GM23338 (cell line): Measurements from ENCODE around the gene RPH3AL. TPM values are rescaled to one million over a fixed set of nuclear protein-coding genes. Genes with fewer than 3 reads are reported as not detected.

Experiments used
- ATAC-seq: fragments of 200-7000 bp; cut with Tn5 transposase; 3 replicates; pipeline ENCODE4 v1.9.1; 2020
- DNase-seq: peaks from one replicate; pipeline ENCODE4 v3.0.0-alpha.2; 2015; ENCODE audit warnings: low spot score
- H2AFZ ChIP-seq: fragments of 200-600 bp; sonication (generic); 2 replicates; pipeline ENCODE4 v1.8.0; 2016; ENCODE audit warnings: antibody characterized with exemption, mild to moderate bottlenecking, moderate library complexity
- H3F3A ChIP-seq: fragments of 200-600 bp; sonication (generic); replicated peaks from 2 replicates; pipeline ENCODE4 v1.8.0; 2017; ENCODE audit warnings: antibody characterized with exemption, mixed run types, low read depth
- H3K27ac ChIP-seq: fragments of 200-600 bp; sonication (generic); 2 replicates; pipeline ENCODE4 v1.6.1; 2016; ENCODE audit warnings: low read depth
- H3K27me3 ChIP-seq: fragments of 200-600 bp; sonication (generic); 2 replicates; pipeline ENCODE4 v1.8.0; 2016; ENCODE audit warnings: mild to moderate bottlenecking, mixed run types, moderate library complexity; ENCODE audit not compliant: insufficient read depth
- H3K36me3 ChIP-seq: fragments of 200-600 bp; sonication (generic); 2 replicates; pipeline ENCODE4 v1.8.0; 2016; ENCODE audit warnings: mild to moderate bottlenecking; ENCODE audit not compliant: insufficient read depth
- H3K4me1 ChIP-seq: fragments of 200-600 bp; sonication (generic); 2 replicates; pipeline ENCODE4 v1.8.0; 2016; ENCODE audit warnings: mild to moderate bottlenecking, moderate library complexity; ENCODE audit not compliant: insufficient read depth
- H3K4me2 ChIP-seq: fragments of 200-600 bp; sonication (generic); 2 replicates; pipeline ENCODE4 v1.7.1; 2017; ENCODE audit warnings: mixed run types
- H3K4me3 ChIP-seq: fragments of 200-600 bp; sonication (generic); 2 replicates; pipeline ENCODE4 v1.6.1; 2016; ENCODE audit warnings: mixed run types
- H3K79me2 ChIP-seq: fragments of 200-600 bp; sonication (generic); replicated peaks from 2 replicates; pipeline ENCODE4 v1.8.0; 2017; ENCODE audit warnings: mild to moderate bottlenecking; ENCODE audit not compliant: insufficient read depth
- H3K9me2 ChIP-seq: fragments of 200-600 bp; sonication (generic); 2 replicates; pipeline ENCODE4 v1.8.0; 2017; ENCODE audit not compliant: insufficient read depth
- H4K20me1 ChIP-seq: fragments of 200-600 bp; sonication (generic); replicated peaks from 2 replicates; pipeline ENCODE4 v1.8.0; 2017; ENCODE audit warnings: mild to moderate bottlenecking; ENCODE audit not compliant: insufficient read depth
- H3K27ac Mint-ChIP-seq: 2 replicates; pipeline ENCODE4 v1.8.0; 2020; ENCODE audit warnings: inconsistent platforms, mild to moderate bottlenecking, moderate library complexity, mixed read lengths
- H3K27me3 Mint-ChIP-seq: 3 replicates; pipeline ENCODE4 v1.8.0; 2022; ENCODE audit warnings: low read depth, mild to moderate bottlenecking, moderate library complexity, mixed read lengths, inconsistent platforms; ENCODE audit not compliant: insufficient read depth, poor library complexity
- H3K36me3 Mint-ChIP-seq: 3 replicates; pipeline ENCODE4 v1.8.0; 2021; ENCODE audit warnings: low read depth, mild to moderate bottlenecking, inconsistent platforms, moderate library complexity, mixed read lengths
- H3K4me1 Mint-ChIP-seq: 3 replicates; pipeline ENCODE4 v1.8.0; 2020; ENCODE audit warnings: mild to moderate bottlenecking, inconsistent platforms, mixed read lengths
- H3K4me3 Mint-ChIP-seq: 3 replicates; pipeline ENCODE4 v1.8.0; 2021; ENCODE audit warnings: moderate library complexity, mild to moderate bottlenecking, inconsistent platforms, mixed read lengths
- H3K9me3 Mint-ChIP-seq: 3 replicates; pipeline ENCODE4 v1.8.0; 2020; ENCODE audit warnings: moderate library complexity, mild to moderate bottlenecking, inconsistent platforms, mixed read lengths
- EZH2phosphoT487 ChIP-seq: fragments of 200-600 bp; sonication (generic); IDR thresholded peaks from one replicate; pipeline ENCODE4 v1.8.1; 2018; ENCODE audit warnings: antibody characterized with exemption; ENCODE audit not compliant: unreplicated experiment
- NANOG ChIP-seq: IDR thresholded peaks from 2 replicates; pipeline ENCODE4 v1.6.1; 2016; ENCODE audit warnings: antibody characterized with exemption, borderline replicate concordance
- REST ChIP-seq: IDR thresholded peaks from one replicate; pipeline ENCODE4 v1.6.1; 2018; ENCODE audit warnings: antibody characterized with exemption; ENCODE audit not compliant: unreplicated experiment
- STAT1 ChIP-seq: IDR thresholded peaks from one replicate; pipeline ENCODE4 v1.6.1; 2016; ENCODE audit warnings: antibody characterized with exemption; ENCODE audit not compliant: unreplicated experiment
- ZNF331 ChIP-seq: fragments of 250-450 bp; sonication (Bioruptor Pico); IDR thresholded peaks from 2 replicates; pipeline ENCODE4 v1.5.0; 2020; ENCODE audit warnings: low read depth, mild to moderate bottlenecking, moderate library complexity
- polyA plus RNA-seq: library from polyadenylated mRNA; unstranded; fragments of >200 nt; fragmentation: Nextera tagmentation; extraction: Ambion mirVana; gene quantifications from 2 replicates; pipeline ENCODE4 v1.2.1, GENCODE V29; 2016
- total RNA-seq: library from RNA; depleted of rRNA; stranded (reverse); fragments of >200 nt; shearing (Covaris generic); gene quantifications from 2 replicates; pipeline ENCODE4 v1.2.3, GENCODE V29; 2014
- TF ChIP-seq, protein P1 (sequence below), 2 experiments: fragments of 200-600 bp in 1 of 2; sonication (generic) in 1 of 2; conservative IDR thresholded peaks; 2 replicates each; pipeline versions ENCODE4 v1.5.1 to v1.6.1; 2016 to 2017; ENCODE audit warnings: antibody characterized with exemption in 2 of 2, low read depth in 2 of 2, mild to moderate bottlenecking in 2 of 2, moderate library complexity in 1 of 2
- TF ChIP-seq, protein P2 (sequence below): fragments of 250-450 bp; sonication (Bioruptor Pico); IDR thresholded peaks from 2 replicates; pipeline ENCODE4 v1.5.0; 2020; ENCODE audit warnings: mild to moderate bottlenecking, moderate library complexity

The RPH3AL gene
- total and polyA plus RNA-seq, 2 experiments from 2014 or later = 2.7 to 6.3 TPM

- Histone ChIP-seq H2AFZ (no peak overlapping the region), H4K20me1 (no peaks in the 10 kb centered on the region), H3K36me3 (no peaks in the 10 kb centered on the region), H3K79me2 (no peaks in the 10 kb centered on the region), H3K27me3 (no peaks in the 10 kb centered on the region), H3K4me3 (no peak overlapping the region), H3K4me1 (no peaks in the 10 kb centered on the region), H3K27ac (no peak overlapping the region), H3K9me2 (no peaks in the 10 kb centered on the region), H3F3A (no peaks in the 10 kb centered on the region), H3K4me2 (no peak overlapping the region)
- DNase-seq = no peak
- no peak overlapping the region for H3K27ac Mint-ChIP-seq
- no peak for ATAC-seq
- H3K27me3 Mint-ChIP-seq = no peaks in the 10 kb centered on the region
- no peak overlapping the region for H3K4me3 Mint-ChIP-seq
- no peaks in the 10 kb centered on the region for H3K9me3 Mint-ChIP-seq
- no peaks in the 10 kb centered on the region; the same call in 2 of the 3 replicates for H3K36me3 Mint-ChIP-seq
- peaks cover 8% of the 10 kb centered on the region; the same call in 2 of the 3 replicates for H3K4me1 Mint-ChIP-seq
- TF ChIP-seq ZNF331 (CRISPR knock-in tag) = no peak
- TF ChIP-seq EZH2phosphoT487 = no peak
These were observed 6.4 kb downstream of the RPH3AL start for GRCh38 chr17:345992-346785.

DNA sequence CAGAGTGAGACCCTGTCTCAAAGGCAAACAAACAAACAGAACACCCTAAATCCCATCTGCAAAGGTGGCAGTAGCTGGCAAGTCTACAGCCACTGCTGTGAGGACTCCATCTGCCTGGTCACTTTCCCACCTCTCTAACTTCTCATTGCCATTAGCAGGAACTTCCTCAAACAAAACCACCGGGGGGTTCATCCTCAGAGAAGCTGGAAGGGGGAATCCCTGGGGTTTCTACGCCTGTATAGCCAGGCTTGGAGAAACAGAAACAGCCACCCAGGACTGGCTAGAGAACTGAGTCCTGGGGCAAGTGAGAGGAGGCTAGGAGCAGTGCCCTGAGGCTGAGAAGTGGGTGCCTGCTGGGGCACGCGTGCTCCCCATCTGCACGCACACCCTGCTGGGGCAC lies 7.3 kb downstream of the RPH3AL start:
- ATAC-seq (no peak), DNase-seq (no peak)
- no peak overlapping the region for H3K27ac Mint-ChIP-seq
- no peak overlapping the region for H3K27ac ChIP-seq
- H3K4me2 ChIP-seq = no peak overlapping the region
- H3K9me3 Mint-ChIP-seq = no peaks in the 10 kb centered on the region
- H3K9me2 ChIP-seq = no peaks in the 10 kb centered on the region
- H3F3A ChIP-seq = no peaks in the 10 kb centered on the region
- peaks cover 4% of the 10 kb centered on the region; the same call in 2 of the 3 replicates for H3K4me1 Mint-ChIP-seq
- H3K4me3 ChIP-seq = no peak overlapping the region
- TF ChIP-seq, protein P1, sequence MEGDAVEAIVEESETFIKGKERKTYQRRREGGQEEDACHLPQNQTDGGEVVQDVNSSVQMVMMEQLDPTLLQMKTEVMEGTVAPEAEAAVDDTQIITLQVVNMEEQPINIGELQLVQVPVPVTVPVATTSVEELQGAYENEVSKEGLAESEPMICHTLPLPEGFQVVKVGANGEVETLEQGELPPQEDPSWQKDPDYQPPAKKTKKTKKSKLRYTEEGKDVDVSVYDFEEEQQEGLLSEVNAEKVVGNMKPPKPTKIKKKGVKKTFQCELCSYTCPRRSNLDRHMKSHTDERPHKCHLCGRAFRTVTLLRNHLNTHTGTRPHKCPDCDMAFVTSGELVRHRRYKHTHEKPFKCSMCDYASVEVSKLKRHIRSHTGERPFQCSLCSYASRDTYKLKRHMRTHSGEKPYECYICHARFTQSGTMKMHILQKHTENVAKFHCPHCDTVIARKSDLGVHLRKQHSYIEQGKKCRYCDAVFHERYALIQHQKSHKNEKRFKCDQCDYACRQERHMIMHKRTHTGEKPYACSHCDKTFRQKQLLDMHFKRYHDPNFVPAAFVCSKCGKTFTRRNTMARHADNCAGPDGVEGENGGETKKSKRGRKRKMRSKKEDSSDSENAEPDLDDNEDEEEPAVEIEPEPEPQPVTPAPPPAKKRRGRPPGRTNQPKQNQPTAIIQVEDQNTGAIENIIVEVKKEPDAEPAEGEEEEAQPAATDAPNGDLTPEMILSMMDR (conservative IDR thresholded peaks at IDR 0.05; ENCODE audit: low read depth in 2 of 2) = no peak
- no peak for TF ChIP-seq STAT1
- TF ChIP-seq REST = no peak
- no peak for TF ChIP-seq NANOG
- TF ChIP-seq, protein P2, sequence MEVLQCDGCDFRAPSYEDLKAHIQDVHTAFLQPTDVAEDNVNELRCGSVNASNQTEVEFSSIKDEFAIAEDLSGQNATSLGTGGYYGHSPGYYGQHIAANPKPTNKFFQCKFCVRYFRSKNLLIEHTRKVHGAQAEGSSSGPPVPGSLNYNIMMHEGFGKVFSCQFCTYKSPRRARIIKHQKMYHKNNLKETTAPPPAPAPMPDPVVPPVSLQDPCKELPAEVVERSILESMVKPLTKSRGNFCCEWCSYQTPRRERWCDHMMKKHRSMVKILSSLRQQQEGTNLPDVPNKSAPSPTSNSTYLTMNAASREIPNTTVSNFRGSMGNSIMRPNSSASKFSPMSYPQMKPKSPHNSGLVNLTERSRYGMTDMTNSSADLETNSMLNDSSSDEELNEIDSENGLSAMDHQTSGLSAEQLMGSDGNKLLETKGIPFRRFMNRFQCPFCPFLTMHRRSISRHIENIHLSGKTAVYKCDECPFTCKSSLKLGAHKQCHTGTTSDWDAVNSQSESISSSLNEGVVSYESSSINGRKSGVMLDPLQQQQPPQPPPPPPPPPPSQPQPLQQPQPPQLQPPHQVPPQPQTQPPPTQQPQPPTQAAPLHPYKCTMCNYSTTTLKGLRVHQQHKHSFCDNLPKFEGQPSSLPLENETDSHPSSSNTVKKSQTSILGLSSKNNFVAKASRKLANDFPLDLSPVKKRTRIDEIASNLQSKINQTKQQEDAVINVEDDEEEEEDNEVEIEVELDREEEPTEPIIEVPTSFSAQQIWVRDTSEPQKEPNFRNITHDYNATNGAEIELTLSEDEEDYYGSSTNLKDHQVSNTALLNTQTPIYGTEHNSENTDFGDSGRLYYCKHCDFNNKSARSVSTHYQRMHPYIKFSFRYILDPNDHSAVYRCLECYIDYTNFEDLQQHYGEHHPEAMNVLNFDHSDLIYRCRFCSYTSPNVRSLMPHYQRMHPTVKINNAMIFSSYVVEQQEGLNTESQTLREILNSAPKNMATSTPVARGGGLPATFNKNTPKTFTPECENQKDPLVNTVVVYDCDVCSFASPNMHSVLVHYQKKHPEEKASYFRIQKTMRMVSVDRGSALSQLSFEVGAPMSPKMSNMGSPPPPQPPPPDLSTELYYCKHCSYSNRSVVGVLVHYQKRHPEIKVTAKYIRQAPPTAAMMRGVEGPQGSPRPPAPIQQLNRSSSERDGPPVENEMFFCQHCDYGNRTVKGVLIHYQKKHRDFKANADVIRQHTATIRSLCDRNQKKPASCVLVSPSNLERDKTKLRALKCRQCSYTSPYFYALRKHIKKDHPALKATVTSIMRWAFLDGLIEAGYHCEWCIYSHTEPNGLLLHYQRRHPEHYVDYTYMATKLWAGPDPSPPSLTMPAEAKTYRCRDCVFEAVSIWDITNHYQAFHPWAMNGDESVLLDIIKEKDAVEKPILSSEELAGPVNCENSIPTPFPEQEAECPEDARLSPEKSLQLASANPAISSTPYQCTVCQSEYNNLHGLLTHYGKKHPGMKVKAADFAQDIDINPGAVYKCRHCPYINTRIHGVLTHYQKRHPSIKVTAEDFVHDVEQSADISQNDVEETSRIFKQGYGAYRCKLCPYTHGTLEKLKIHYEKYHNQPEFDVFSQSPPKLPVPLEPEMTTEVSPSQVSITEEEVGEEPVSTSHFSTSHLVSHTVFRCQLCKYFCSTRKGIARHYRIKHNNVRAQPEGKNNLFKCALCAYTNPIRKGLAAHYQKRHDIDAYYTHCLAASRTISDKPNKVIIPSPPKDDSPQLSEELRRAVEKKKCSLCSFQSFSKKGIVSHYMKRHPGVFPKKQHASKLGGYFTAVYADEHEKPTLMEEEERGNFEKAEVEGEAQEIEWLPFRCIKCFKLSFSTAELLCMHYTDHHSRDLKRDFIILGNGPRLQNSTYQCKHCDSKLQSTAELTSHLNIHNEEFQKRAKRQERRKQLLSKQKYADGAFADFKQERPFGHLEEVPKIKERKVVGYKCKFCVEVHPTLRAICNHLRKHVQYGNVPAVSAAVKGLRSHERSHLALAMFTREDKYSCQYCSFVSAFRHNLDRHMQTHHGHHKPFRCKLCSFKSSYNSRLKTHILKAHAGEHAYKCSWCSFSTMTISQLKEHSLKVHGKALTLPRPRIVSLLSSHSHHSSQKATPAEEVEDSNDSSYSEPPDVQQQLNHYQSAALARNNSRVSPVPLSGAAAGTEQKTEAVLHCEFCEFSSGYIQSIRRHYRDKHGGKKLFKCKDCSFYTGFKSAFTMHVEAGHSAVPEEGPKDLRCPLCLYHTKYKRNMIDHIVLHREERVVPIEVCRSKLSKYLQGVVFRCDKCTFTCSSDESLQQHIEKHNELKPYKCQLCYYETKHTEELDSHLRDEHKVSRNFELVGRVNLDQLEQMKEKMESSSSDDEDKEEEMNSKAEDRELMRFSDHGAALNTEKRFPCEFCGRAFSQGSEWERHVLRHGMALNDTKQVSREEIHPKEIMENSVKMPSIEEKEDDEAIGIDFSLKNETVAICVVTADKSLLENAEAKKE (CRISPR knock-in tag) = no peak
- H3K36me3 Mint-ChIP-seq = no peaks in the 10 kb centered on the region; the same call in 2 of the 3 replicates
- no peaks in the 10 kb centered on the region for H4K20me1 ChIP-seq
- H3K27me3 ChIP-seq = no peaks in the 10 kb centered on the region
- no peaks in the 10 kb centered on the region for H3K36me3 ChIP-seq
- no peak overlapping the region for H2AFZ ChIP-seq
- H3K27me3 Mint-ChIP-seq = peaks cover 1% of the 10 kb centered on the region
- no peaks in the 10 kb centered on the region for H3K4me1 ChIP-seq
- H3K4me3 Mint-ChIP-seq = no peak overlapping the region
- H3K79me2 ChIP-seq = no peaks in the 10 kb centered on the region
